Retinal pigment epithelial cell (primary cell): ENCODE data around the gene PKNOX2.

Experiments used
- DNase-seq: peaks from one replicate; pipeline ENCODE4 v3.0.0-alpha.2; 2010; ENCODE audit warnings: low read depth
- H3K4me3 ChIP-seq: 2 replicates; pipeline ENCODE4 v1.5.1; 2011; ENCODE audit warnings: mild to moderate bottlenecking, low read length, control low read depth, moderate library complexity
- TF ChIP-seq, protein P1 (sequence below): conservative IDR thresholded peaks from 2 replicates; pipeline ENCODE4 v1.5.1; 2011; ENCODE audit warnings: low read depth, low read length, control low read depth, inconsistent platforms

Gene PKNOX2

DNA sequence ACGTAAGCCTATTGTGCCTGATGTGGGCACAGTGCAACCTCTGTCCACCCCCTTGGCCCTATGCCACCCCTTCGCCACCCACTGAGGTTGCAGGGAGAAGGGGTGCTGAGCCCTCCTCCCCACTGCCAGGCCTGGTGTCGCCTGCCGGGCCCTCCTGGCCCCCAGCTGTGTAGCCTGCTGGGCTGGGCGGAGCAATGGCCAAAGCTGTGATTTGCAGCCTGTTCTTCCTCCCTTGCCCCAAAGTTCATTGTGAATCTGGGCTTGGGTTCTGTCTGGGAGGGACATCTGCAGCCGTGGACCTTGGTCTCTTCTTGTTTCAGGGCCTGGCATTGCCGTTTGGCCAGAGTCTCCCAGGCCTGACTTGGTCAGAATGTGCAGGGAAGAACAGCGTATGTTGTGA, 121.9 kb downstream of the PKNOX2 start:
- no peak for DNase-seq
- H3K4me3 ChIP-seq: no peak overlapping the region
- TF ChIP-seq, protein P1, sequence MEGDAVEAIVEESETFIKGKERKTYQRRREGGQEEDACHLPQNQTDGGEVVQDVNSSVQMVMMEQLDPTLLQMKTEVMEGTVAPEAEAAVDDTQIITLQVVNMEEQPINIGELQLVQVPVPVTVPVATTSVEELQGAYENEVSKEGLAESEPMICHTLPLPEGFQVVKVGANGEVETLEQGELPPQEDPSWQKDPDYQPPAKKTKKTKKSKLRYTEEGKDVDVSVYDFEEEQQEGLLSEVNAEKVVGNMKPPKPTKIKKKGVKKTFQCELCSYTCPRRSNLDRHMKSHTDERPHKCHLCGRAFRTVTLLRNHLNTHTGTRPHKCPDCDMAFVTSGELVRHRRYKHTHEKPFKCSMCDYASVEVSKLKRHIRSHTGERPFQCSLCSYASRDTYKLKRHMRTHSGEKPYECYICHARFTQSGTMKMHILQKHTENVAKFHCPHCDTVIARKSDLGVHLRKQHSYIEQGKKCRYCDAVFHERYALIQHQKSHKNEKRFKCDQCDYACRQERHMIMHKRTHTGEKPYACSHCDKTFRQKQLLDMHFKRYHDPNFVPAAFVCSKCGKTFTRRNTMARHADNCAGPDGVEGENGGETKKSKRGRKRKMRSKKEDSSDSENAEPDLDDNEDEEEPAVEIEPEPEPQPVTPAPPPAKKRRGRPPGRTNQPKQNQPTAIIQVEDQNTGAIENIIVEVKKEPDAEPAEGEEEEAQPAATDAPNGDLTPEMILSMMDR: no peak

DNA sequence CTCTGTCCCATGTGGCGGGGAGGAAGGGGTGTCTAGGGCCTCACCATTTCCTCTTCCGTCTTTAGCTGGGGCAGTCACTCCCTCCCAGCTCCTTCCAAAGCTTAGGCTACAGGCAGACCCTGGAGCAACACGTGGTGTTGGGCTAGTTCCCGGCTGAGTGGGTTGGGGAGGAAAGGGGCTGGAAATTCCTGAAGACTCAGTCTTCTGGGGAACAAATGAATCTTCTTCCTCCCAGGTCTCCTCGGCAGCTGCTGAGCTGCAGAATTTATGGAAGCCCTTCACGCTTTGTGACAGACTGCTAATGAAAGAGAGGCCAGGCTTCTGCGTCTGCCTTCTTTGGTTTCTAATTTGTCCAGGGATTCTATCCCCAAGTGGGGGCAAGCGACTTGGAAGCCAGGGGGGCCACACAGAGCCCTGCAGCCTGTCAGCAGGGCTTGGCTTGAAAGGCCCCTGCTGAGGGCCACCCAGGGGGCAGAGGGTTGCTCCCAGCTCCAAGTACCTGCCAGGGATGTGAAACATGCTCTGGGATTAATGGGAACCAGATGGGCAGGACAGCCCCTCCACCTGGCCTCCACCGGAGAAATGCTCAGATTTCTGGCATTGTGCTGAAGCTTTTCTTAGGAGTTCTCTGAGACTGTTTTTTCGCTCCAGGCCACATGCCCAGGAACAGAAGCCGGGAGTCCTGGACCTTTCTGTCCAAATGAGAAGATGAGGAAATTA, 123.1 kb downstream of the PKNOX2 start:
- no peak overlapping the region for H3K4me3 ChIP-seq
- TF ChIP-seq, protein P1: no peak
- no peak for DNase-seq

DNA sequence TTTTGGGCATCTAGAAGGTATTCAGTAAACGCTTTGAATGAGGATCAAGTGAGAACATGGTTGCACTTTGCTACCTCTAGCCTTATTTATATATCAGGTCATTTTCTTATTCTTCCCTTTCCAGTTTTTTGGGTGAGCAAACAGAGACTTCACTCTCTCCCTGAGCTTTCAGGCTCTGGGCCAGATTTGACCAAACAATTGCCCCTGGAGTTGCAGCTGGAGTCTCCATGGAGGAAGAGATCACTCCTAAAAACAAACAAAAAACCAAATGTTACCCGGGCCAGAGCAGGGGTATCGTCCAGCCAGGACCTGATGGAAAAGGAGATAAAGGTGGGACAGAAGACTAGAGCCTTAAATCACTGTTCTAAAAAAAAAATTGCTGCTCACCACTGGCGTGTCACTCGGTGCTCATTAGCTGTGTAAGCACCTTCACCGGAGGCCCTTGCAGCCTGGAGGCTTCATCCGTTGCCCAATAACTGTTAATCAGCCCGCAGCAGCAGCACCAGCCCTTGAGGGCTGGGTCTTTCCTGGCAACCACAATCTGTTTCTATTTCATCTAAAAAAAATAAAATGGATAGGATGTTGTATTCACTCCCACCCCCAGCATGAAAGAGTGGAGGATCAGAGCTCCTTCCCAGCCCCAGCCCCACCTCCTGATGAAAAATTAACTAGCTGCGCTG, 125.0 kb downstream of the PKNOX2 start:
- no peak overlapping the region for H3K4me3 ChIP-seq
- DNase-seq: no peak
- TF ChIP-seq, protein P1: no peak

DNA sequence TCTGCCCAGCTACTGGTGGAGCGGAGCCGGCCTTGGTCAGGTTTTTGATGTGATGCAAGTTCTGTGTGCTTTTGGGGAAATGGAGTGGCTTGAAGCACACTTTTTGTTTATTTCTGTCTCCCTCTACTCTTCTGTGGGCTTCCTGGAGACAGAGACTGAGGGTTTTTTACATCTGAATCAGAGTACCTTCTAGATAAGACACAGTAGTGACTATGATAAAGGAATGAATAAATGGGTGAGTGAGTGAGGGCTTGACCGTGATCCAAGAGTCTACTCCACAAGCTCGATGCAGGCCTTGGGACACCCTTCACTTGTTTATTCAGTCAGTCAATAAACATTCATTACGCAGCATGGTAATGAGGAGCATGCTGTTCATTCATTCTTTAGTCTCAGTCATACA, 125.7 kb downstream of the PKNOX2 start:
- no peak overlapping the region for H3K4me3 ChIP-seq
- DNase-seq: no peak
- TF ChIP-seq, protein P1: no peak

DNA sequence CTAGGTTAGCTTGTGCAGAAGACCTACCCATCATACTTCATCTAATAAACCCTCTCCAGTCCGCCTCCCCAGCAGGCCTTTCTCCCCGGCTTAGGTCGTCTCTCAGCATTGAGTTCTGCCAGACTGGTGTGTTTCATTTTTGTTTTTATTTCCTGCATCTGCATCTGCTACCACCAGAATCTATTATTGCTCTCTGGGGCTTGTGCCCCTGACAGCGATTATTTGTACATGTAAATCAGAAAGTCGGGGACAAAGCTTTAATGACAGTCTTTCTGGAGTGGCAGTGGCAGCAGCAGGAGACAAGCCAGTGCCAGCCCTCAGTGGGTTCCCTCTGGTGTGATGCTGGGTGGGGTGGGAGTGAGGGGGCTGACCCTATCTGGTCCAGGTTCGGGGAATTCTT, 127.5 kb downstream of the PKNOX2 start:
- TF ChIP-seq, protein P1: no peak
- no peak for DNase-seq
- H3K4me3 ChIP-seq: no peak overlapping the region

DNA sequence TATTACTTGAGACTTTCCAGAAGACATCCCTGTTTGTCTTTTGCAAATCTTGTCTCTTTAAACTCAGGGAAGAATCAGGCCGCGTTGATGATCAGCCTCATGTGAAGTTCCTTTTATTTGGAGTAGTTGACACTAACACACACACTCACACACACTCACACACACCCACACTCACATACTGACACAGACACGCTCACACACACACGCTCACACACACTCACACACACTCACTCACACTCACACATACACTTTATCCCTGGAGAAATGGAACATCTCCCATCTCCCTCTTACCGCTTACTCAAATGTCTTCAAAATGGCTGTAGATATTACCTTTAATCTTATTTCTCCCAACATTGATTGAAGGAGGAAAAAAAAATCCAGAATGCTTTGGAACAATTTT, 129.0 kb downstream of the PKNOX2 start:
- TF ChIP-seq, protein P1: no peak
- no peak overlapping the region for H3K4me3 ChIP-seq
- no peak for DNase-seq

DNA sequence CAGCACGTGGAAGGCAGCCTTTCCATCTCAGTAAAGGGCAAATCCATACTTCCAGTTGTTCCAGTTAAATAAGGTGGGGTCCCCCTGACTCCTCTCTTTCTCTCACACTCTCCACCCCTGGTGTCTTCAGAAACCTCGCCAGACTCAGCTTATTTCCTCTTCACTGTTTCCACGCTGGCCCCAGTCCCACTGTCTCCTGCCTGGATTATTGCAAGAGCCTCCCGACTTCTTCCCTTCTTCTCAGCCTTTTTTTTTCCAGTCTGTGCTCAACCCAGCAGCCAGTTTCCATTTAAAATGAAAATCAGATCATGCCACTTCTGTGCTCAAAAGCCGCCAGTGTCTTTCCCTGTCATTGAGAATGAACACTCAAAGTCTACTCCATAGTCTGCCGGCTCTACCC, 131.4 kb downstream of the PKNOX2 start:
- H3K4me3 ChIP-seq: no peak overlapping the region
- DNase-seq: no peak
- TF ChIP-seq, protein P1: no peak
